ENCODE data around the gene C2orf42.
"Not testable (repeated sequence)": the region's sequence is repeated elsewhere in the genome, so short reads cannot be mapped to it uniquely, and the experiment has no call there.

C2orf42 gene

GRCh38 chr2:70102323-70102905 lies 88.4 kb downstream of the C2orf42 start:
- DNase-seq, result not testable (repeated sequence)

DNA sequence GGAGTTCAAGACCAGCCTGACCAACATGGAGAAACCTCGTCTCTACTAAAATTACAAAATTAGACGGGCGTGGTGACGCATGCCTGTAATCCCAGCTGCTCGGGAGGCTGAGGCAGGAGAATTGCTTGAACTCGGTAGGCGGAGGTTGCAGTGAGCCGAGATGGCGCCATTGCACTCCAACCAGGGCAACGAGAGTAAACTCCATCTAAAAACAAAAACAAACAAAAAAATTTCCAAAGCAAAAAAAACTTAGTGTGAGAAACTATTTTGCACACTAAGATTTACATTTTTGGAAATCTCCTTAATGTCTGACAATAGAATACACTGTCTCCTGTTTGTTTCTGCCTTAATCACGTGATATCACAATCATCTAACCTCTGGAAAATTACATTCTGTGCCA lies 89.1 kb downstream of the C2orf42 start:
- not testable (repeated sequence) for DNase-seq

DNA sequence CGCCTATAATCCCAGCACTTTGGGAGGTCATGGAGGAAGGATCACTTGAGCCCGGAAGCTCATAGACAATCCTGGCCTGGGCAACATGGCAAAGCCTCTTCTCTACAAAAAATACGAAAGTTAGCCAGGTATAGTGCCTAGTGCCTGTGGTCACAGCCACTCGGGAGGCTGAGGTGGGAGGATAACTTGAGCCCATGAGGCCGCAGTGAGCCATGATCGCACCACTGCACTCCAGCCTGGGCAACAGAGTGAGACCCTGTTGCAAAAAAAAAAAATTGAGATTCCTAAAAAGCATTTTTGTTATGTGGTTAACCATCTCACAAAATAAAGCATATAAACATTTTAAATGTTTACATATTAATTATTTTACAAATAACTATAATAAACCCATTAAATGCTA lies 89.6 kb downstream of the C2orf42 start:
- no peak for DNase-seq
